ENCODE results near the gene COL12A1. TPM values are rescaled to one million over a fixed set of nuclear protein-coding genes. Genes with fewer than 3 reads are reported as not detected.

COL12A1 gene
- total RNA-seq, 3 donors from 2014 or later (not counting 1 experiment from before 2014, with no cell fraction given), result 0.25 TPM; not detected in 2

DNA sequence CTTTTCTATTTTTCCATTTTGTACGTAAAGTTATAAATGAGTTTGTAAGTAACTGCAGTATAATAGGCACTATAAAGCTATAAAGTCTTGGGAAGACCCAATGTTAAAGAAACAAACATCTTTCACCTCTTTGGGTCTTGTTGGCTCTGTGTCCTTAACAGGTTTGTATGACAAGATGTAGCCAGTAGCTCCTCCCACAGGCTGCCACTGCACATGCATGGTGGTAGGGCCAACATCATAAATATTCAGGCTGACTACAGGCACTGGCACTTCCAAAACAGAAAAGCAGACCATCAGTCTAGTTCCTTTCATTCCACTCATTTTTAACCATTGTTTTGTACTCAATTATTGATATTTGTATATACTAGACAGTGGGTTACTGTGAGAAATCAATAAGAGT is 59.9 kb downstream of the COL12A1 start:
- H3K27ac ChIP-seq (ENCODE audit: low read length), result no peak overlapping the region
- H3K36me3 ChIP-seq (ENCODE audit: control insufficient read depth, insufficient read depth, low read length), result no peaks in the 10 kb centered on the region
- no CpG with 5 or more reads among the region's 1 CpG for WGBS (ENCODE audit: insufficient coverage)
- no peaks in the 10 kb centered on the region for H3K4me1 Mint-ChIP-seq
- H3K9me3 Mint-ChIP-seq, result no peaks in the 10 kb centered on the region
- no peaks in the 10 kb centered on the region for H3K27me3 ChIP-seq (ENCODE audit: control insufficient read depth, insufficient read depth, low read length)
- no peak for TF ChIP-seq CTCF (IDR thresholded peaks at IDR 0.05)
- ATAC-seq (no peak), DNase-seq (no peak)
- H3K4me3 Mint-ChIP-seq, result no peak overlapping the region
- intact Hi-C loops (cut with micrococcal nuclease), result no loop called here
- no peaks in the 10 kb centered on the region for H3K9me3 ChIP-seq (ENCODE audit: control insufficient read depth, insufficient read depth, low read length)
- no peaks in the 10 kb centered on the region for H3K36me3 Mint-ChIP-seq
- no peaks in the 10 kb centered on the region for H3K4me1 ChIP-seq (ENCODE audit: control insufficient read depth, insufficient read depth, low read length)
- no peak overlapping the region for H3K4me3 ChIP-seq (ENCODE audit: low read length)
- no peak overlapping the region for H3K27ac Mint-ChIP-seq
- H3K27me3 Mint-ChIP-seq (ENCODE audit: low read depth in 2 of 2), result no peaks in the 10 kb centered on the region

DNA sequence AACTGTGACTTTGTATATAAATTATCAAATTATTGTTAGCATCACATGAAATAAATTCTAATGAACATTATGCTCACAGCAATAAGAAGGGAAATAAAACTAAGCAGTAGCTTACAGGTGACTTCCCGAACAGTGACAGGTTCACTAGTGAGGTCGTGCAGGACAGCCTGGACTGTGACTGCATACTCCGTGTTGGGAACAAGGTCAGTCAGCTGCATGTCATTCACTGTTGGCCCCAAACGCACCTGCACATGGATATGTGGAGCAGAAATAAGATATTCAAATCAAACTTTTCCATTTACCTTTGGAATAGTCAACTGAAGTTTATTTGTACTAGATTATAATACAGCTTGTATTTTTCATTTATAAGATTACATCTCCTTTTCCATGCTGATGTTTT is 60.6 kb downstream of the COL12A1 start:
- no peak overlapping the region for H3K27ac Mint-ChIP-seq
- Histone ChIP-seq H3K27ac (ENCODE audit: low read length) (no peak overlapping the region), H3K9me3 (ENCODE audit: control insufficient read depth, insufficient read depth, low read length) (no peaks in the 10 kb centered on the region), H3K27me3 (ENCODE audit: control insufficient read depth, insufficient read depth, low read length) (no peaks in the 10 kb centered on the region), H3K36me3 (ENCODE audit: control insufficient read depth, insufficient read depth, low read length) (no peaks in the 10 kb centered on the region), H3K4me3 (ENCODE audit: low read length) (no peak overlapping the region), H3K4me1 (ENCODE audit: control insufficient read depth, insufficient read depth, low read length) (no peaks in the 10 kb centered on the region)
- H3K27me3 Mint-ChIP-seq (ENCODE audit: low read depth in 2 of 2), result no peaks in the 10 kb centered on the region
- ATAC-seq, result no peak
- H3K9me3 Mint-ChIP-seq, result no peaks in the 10 kb centered on the region
- no peak for DNase-seq
- whole genome bisulfite sequencing (ENCODE audit: insufficient coverage), result 96% methylated on average over 3 of the region's 4 CpGs
- H3K36me3 Mint-ChIP-seq, result no peaks in the 10 kb centered on the region
- intact Hi-C loops (cut with micrococcal nuclease), result no loop called here
- no peak overlapping the region for H3K4me3 Mint-ChIP-seq
- no peak for TF ChIP-seq CTCF (IDR thresholded peaks at IDR 0.05)
- no peaks in the 10 kb centered on the region for H3K4me1 Mint-ChIP-seq

DNA sequence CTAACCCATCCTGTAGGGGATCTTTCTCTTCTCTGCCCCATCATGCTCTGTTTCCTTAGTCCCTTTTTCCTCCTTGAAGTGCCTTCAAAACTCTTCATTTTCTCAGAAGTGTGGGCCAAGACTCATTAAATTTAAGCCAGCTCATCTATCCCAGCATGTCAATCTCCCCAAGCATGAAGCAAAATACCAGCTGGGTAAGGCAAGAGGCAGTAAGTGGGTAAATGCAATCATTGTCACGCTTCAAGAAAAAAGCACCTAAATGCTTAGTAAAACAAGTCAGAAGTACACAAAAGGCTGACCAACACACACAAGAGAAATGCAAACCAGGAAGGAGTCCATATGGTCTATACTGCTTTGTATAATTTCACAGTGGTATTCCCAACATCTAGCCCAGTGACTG is 61.5 kb downstream of the COL12A1 start:
- H3K4me3 Mint-ChIP-seq, result no peak overlapping the region
- WGBS (ENCODE audit: insufficient coverage), result 91% methylated on average over 1 of the region's 1 CpG
- Histone ChIP-seq H3K27ac (ENCODE audit: low read length) (no peak overlapping the region), H3K4me3 (ENCODE audit: low read length) (no peak overlapping the region), H3K9me3 (ENCODE audit: control insufficient read depth, insufficient read depth, low read length) (no peaks in the 10 kb centered on the region), H3K4me1 (ENCODE audit: control insufficient read depth, insufficient read depth, low read length) (no peaks in the 10 kb centered on the region), H3K36me3 (ENCODE audit: control insufficient read depth, insufficient read depth, low read length) (no peaks in the 10 kb centered on the region), H3K27me3 (ENCODE audit: control insufficient read depth, insufficient read depth, low read length) (no peaks in the 10 kb centered on the region)
- H3K4me1 Mint-ChIP-seq, result no peaks in the 10 kb centered on the region
- H3K36me3 Mint-ChIP-seq, result no peaks in the 10 kb centered on the region
- no peak overlapping the region for H3K27ac Mint-ChIP-seq
- no peak for ATAC-seq
- peaks cover 0 to 3% of the 10 kb centered on the region in 2 donors for H3K9me3 Mint-ChIP-seq
- no peak for TF ChIP-seq CTCF (IDR thresholded peaks at IDR 0.05)
- H3K27me3 Mint-ChIP-seq (ENCODE audit: low read depth in 2 of 2), result no peaks in the 10 kb centered on the region
- no peak for DNase-seq
- intact Hi-C loops (cut with micrococcal nuclease), result no loop called here

DNA sequence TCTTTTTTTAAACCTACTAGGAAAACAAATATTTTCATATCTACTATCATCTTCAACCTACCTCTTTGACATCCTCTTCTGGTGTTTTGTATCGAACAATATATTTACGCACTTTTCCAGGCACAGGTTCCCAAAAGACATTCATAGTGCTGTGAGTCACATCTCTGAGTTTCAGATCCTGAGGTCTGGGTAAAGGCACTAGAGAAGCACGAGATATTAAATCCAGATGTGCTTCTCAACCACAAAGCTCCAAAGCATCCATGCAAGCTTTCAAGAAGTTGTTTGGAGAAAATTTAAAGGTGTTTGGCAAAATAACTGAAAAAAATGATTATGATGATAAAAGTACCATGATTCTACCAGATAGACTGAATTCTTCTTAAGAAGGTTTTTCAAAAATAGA is 62.7 kb downstream of the COL12A1 start:
- H3K4me3 Mint-ChIP-seq, result no peak overlapping the region
- no peaks in the 10 kb centered on the region for H3K27me3 ChIP-seq (ENCODE audit: control insufficient read depth, insufficient read depth, low read length)
- H3K4me1 ChIP-seq (ENCODE audit: control insufficient read depth, insufficient read depth, low read length), result no peaks in the 10 kb centered on the region
- no peaks in the 10 kb centered on the region for H3K27me3 Mint-ChIP-seq (ENCODE audit: low read depth in 2 of 2)
- no peak for ATAC-seq
- no peaks in the 10 kb centered on the region for H3K36me3 ChIP-seq (ENCODE audit: control insufficient read depth, insufficient read depth, low read length)
- H3K4me3 ChIP-seq (ENCODE audit: low read length), result no peak overlapping the region
- no peak overlapping the region for H3K27ac ChIP-seq (ENCODE audit: low read length)
- peaks cover 0 to 3% of the 10 kb centered on the region in 2 donors for H3K9me3 Mint-ChIP-seq
- no peak for TF ChIP-seq CTCF (IDR thresholded peaks at IDR 0.05)
- no peaks in the 10 kb centered on the region for H3K36me3 Mint-ChIP-seq
- 90% methylated on average over 3 of the region's 3 CpGs for WGBS (ENCODE audit: insufficient coverage)
- DNase-seq, result no peak
- H3K9me3 ChIP-seq (ENCODE audit: control insufficient read depth, insufficient read depth, low read length), result no peaks in the 10 kb centered on the region
- H3K4me1 Mint-ChIP-seq, result no peaks in the 10 kb centered on the region
- no peak overlapping the region for H3K27ac Mint-ChIP-seq
- intact Hi-C loops (cut with micrococcal nuclease), result no loop called here
